Fibroblast of lung (primary cell): Measurements from ENCODE around the gene PRTN3. TPM values are rescaled to one million over a fixed set of nuclear protein-coding genes. Genes with fewer than 3 reads are reported as not detected.

Experiments
- DNase-seq, 2 donors: peaks; one replicate each; pipeline versions ENCODE4 v3.0.0 to v3.0.0-alpha.2; 2010; ENCODE audit warnings: low read depth in 2 of 2
- H2AFZ ChIP-seq: 2 replicates; pipeline ENCODE4 v1.5.1; 2012; ENCODE audit warnings: low read length, control low read depth, inconsistent platforms
- H3K27ac ChIP-seq: 2 replicates; pipeline ENCODE4 v1.5.1; 2011; ENCODE audit warnings: low read length, control low read depth; ENCODE audit not compliant: insufficient read depth
- H3K27me3 ChIP-seq: 2 replicates; pipeline ENCODE4 v1.5.1; 2011; ENCODE audit warnings: mild to moderate bottlenecking, low read length; ENCODE audit not compliant: control insufficient read depth, insufficient read depth
- H3K36me3 ChIP-seq: 2 replicates; pipeline ENCODE4 v1.5.1; 2011; ENCODE audit warnings: low read length; ENCODE audit not compliant: control insufficient read depth, insufficient read depth
- H3K4me1 ChIP-seq: 2 replicates; pipeline ENCODE4 v1.5.1; 2011; ENCODE audit warnings: low read length; ENCODE audit not compliant: control insufficient read depth, insufficient read depth; ENCODE audit errors: extremely low read depth
- H3K4me2 ChIP-seq: 2 replicates; pipeline ENCODE4 v1.5.1; 2011; ENCODE audit warnings: low read length, control low read depth; ENCODE audit not compliant: insufficient read depth; ENCODE audit errors: extremely low read depth
- H3K4me3 ChIP-seq, 4 experiments: fragments of 200-600 bp in 1 of 4; sonication (generic) in 1 of 4; replicated peaks in 1 of 4; 2 replicates each; pipeline ENCODE4 v1.5.1; 2011 to 2016; ENCODE audit warnings: low read length in 4 of 4, low read depth in 3 of 4, mild to moderate bottlenecking in 3 of 4, control low read depth in 2 of 4, inconsistent platforms in 1 of 4, mixed read lengths in 1 of 4; ENCODE audit not compliant: insufficient read depth in 1 of 4; ENCODE audit errors: control extremely low read depth in 1 of 4
- H3K79me2 ChIP-seq: 2 replicates; pipeline ENCODE4 v1.5.1; 2012; ENCODE audit warnings: mild to moderate bottlenecking, low read length, inconsistent platforms; ENCODE audit not compliant: control insufficient read depth, insufficient read depth
- H3K9ac ChIP-seq: 2 replicates; pipeline ENCODE4 v1.5.1; 2011; ENCODE audit warnings: mild to moderate bottlenecking, low read length, control low read depth; ENCODE audit not compliant: insufficient read depth
- H3K9me3 ChIP-seq: 2 replicates; pipeline ENCODE4 v1.5.1; 2012; ENCODE audit warnings: low read depth, low read length; ENCODE audit not compliant: control insufficient read depth, insufficient read depth
- H4K20me1 ChIP-seq: 2 replicates; pipeline ENCODE4 v1.5.1; 2011; ENCODE audit warnings: low read length; ENCODE audit not compliant: control insufficient read depth, insufficient read depth; ENCODE audit errors: extremely low read depth
- CTCF ChIP-seq, 2 donors: IDR thresholded peaks in 1 of 2; conservative IDR thresholded peaks in 1 of 2; 1 replicate in 1 of 2; 2 replicates in 1 of 2; pipeline ENCODE4 v1.5.1; 2011 to 2012; ENCODE audit warnings: low read length in 2 of 2, control low read depth in 1 of 2, inconsistent platforms in 1 of 2, low read depth in 1 of 2, mild to moderate bottlenecking in 1 of 2
- EZH2 ChIP-seq: IDR thresholded peaks from 2 replicates; pipeline ENCODE4 v1.5.1; 2012; ENCODE audit warnings: low read length, control low read depth, mild to moderate bottlenecking; ENCODE audit errors: missing control alignments
- polyA plus RNA-seq, 2 donors: library from polyadenylated mRNA; depleted of rRNA in 1 of 2; stranded (reverse) in 1 of 2; unstranded in 1 of 2; fragments of >200 nt; gene quantifications; 2 replicates each; pipeline ENCODE4 v1.2.1, GENCODE V29; 2011 to 2012; ENCODE audit warnings: missing spikeins in 1 of 2
- total RNA-seq: library from RNA; depleted of rRNA; stranded (reverse); fragments of >200 nt; gene quantifications from 2 replicates; pipeline ENCODE4 v1.2.1, GENCODE V29; 2014

The PRTN3 gene
- total and polyA plus RNA-seq, 2 donors (not counting 1 experiment from before 2014, with no cell fraction given), result not detected

- H3K27me3 ChIP-seq, result no peaks in the 10 kb centered on the region
- H3K9ac ChIP-seq, result no peak overlapping the region
- H3K36me3 ChIP-seq, result peaks cover 49% of the 10 kb centered on the region
- no peak overlapping the region for H2AFZ ChIP-seq
- no peaks in the 10 kb centered on the region for H4K20me1 ChIP-seq
- no peak overlapping the region for H3K4me2 ChIP-seq
- DNase-seq, result no peak
- H3K9me3 ChIP-seq, result no peaks in the 10 kb centered on the region
- TF ChIP-seq CTCF (conservative IDR thresholded peaks at IDR 0.05 in 1 of 2, IDR thresholded peaks at IDR 0.05 in 1 of 2; ENCODE audit: low read depth in 1 of 2, low read length in 2 of 2) (no peak), EZH2 (no peak)
- H3K4me1 ChIP-seq, result no peaks in the 10 kb centered on the region
- H3K27ac ChIP-seq, result no peak overlapping the region
- H3K79me2 ChIP-seq, result peaks cover 34% of the 10 kb centered on the region
- no peak overlapping the region for H3K4me3 ChIP-seq
Measured at GRCh38 chr19:810883-811489, 29.8 kb upstream of the PRTN3 start.

- Histone ChIP-seq H3K4me1 (no peaks in the 10 kb centered on the region), H4K20me1 (no peaks in the 10 kb centered on the region), H3K27me3 (no peaks in the 10 kb centered on the region), H3K79me2 (peaks cover 29% of the 10 kb centered on the region), H3K9ac (no peak overlapping the region), H3K4me2 (no peak overlapping the region), H3K27ac (no peak overlapping the region), H3K4me3 (no peak overlapping the region), H3K36me3 (peaks cover 44% of the 10 kb centered on the region), H3K9me3 (no peaks in the 10 kb centered on the region), H2AFZ (no peak overlapping the region)
- no peak for TF ChIP-seq CTCF (conservative IDR thresholded peaks at IDR 0.05 in 1 of 2, IDR thresholded peaks at IDR 0.05 in 1 of 2; ENCODE audit: low read depth in 1 of 2, low read length in 2 of 2)
- no peak for TF ChIP-seq EZH2
- no peak for DNase-seq
Measured at GRCh38 chr19:811506-812048, 29.2 kb upstream of the PRTN3 start.

- Histone ChIP-seq H3K36me3 (peaks cover 38% of the 10 kb centered on the region), H3K27ac (no peak overlapping the region), H2AFZ (no peak overlapping the region), H3K79me2 (peaks cover 22% of the 10 kb centered on the region), H3K4me1 (no peaks in the 10 kb centered on the region), H3K4me3 (no peak overlapping the region), H4K20me1 (no peaks in the 10 kb centered on the region), H3K27me3 (no peaks in the 10 kb centered on the region), H3K4me2 (no peak overlapping the region), H3K9me3 (no peaks in the 10 kb centered on the region), H3K9ac (no peak overlapping the region)
- DNase-seq, result no peak
- no peak for TF ChIP-seq CTCF (conservative IDR thresholded peaks at IDR 0.05 in 1 of 2, IDR thresholded peaks at IDR 0.05 in 1 of 2; ENCODE audit: low read depth in 1 of 2, low read length in 2 of 2)
Measured at GRCh38 chr19:812049-812746, 28.6 kb upstream of the PRTN3 start.
